HG03159 (cell line): ENCODE results near the gene NAT8L.

Experiments used
- ATAC-seq: cut with Tn5 transposase; IDR thresholded peaks from one replicate; pipeline ENCODE4 v1.9.1; 2021; ENCODE audit warnings: mild to moderate bottlenecking, moderate library complexity; ENCODE audit not compliant: unreplicated experiment

Gene NAT8L

DNA sequence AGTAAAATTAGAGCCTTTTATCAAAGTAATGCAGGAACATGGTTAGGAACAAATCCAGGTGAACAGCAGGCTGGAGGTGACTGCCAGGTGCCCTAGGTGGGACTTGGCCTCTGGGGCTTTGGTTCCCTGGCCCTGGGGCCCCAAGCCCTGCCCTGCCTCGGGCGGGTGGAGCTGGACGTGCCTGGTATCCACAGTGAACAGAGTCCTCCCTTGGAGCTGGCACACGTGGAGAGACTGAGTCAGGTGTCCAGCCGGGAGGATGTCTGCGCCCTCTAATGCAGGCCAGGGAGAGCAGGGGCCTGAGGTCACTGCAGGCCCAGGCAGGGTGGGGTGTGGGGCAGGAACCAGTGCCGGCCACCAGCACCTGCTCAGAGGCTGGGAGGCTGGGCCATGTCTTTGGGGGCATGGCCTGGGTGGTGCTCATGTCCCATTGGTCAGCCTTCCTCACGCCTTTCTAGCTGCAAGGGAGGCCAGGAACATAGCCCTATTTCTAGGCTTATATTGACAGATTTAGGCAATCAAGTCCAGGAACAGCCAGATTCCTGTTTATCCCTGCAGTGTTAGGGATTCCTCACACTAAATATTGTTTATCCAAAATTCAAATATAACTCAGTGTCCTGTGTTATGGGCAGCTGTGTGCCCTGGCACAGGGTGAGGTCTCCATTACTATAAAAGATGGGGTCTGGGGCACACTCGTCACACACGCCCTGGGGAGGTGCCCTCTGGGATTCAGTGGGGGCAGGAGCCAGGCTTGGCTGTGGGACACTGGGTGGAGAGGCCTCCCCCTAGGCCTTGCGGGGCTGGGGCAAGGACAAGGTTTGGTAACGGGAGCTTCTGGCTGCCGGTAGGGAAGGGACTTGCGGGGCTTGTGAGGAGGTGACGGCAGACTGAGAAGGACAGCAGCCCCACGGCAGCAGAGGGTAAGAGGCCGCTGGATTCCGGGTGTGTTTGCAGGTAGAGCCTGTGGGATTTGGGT lies 14.3 kb upstream of the NAT8L start:
- ATAC-seq: no peak

DNA sequence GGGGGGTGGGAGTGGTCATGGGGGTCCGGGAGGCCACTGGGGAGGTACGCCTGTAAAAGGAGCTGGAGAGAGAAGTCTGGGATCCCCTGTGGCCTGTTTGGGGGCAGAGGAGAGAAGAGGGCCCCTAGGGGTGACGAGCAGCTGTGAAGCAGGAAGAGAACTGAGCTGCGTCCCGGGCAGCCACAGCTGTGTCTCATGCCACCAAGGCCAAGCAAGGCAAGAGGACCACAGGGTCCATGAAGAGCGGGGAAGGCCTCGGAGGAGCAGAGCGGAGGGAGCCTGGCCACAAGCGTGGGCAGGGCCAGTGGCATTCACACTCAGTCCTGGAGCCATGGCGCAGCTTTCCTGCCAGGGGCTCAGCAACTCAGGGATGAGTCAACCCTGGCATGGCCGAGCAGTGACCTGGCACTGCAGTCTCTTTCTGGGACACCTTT lies 13.6 kb upstream of the NAT8L start:
- ATAC-seq: no peak

DNA sequence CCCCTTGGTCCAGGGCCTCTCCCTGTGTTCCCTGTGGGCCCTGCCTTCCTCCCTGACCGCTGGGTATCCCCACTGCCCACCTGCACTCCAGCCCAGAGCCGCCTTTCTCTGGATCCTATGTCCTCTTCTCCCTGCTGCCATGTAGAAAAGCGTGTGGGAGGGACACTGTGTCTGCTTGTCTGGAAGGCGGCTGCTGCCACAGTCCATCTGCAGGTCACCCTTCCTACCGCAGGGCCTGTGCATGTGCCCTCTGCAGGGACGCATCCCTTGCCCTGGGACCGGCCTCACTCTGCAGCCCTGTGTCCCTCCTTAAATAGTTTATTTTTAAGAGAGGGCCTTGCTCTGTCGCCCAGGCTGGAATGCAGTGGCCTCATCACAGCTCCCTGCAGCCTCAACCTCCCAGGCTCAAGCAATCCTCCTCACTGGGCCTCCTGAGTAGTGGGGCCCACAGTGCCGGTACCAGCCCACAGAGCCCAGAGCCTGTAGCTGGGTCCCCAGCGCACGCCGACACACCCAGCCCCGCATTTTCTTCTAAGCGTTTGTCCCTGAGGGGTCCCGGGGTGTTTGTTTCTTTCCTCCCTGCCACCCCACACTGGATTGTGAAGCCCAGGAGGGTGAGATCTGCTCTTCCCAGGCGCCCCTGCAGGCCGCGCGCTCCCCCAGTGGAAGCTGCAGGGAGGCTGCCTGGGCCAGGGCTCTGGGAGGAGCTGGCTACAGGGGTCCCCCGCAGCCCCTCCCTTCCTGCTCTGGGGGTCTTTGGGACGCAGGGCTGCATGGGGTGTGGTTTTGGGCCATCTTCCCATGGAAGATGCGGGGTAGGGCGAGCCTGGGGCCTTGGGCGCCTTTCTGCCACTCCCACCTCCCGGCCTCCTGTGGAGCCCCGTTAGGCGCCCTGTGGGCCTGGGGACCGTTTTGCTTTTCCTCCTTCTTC lies 12.8 kb upstream of the NAT8L start:
- no peak for ATAC-seq

DNA sequence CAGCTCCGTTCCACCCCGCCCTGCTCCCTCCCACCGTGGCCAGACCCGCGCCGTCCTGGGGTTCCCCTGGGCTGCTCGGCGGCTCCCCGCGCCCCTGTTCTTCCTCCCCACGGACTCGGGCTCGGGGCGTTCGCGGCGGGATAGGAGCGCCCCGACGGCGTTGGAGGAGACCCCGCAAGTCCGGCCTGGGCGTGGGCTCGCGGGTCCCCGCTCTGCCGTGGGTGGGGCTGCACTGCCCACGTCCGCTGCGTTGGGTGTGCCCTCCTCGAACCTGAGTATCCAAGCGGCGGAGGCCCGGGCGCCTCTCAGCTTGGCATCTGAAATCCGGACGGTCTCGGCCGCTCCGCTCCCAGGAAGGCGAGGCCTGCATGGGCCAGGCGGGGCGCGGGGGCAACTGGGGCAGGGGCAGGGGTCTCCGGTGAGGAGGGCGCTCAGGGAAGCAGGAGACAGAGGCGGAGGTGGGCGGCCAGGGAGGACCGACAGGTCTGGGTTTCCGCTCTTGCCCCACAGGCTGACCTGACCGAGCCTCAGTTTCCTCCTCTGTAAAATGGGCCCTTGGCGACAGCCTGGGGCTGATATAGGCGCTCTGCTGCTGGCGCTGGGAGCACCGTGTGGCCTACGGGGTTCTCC lies 12.0 kb upstream of the NAT8L start:
- no peak for ATAC-seq

DNA sequence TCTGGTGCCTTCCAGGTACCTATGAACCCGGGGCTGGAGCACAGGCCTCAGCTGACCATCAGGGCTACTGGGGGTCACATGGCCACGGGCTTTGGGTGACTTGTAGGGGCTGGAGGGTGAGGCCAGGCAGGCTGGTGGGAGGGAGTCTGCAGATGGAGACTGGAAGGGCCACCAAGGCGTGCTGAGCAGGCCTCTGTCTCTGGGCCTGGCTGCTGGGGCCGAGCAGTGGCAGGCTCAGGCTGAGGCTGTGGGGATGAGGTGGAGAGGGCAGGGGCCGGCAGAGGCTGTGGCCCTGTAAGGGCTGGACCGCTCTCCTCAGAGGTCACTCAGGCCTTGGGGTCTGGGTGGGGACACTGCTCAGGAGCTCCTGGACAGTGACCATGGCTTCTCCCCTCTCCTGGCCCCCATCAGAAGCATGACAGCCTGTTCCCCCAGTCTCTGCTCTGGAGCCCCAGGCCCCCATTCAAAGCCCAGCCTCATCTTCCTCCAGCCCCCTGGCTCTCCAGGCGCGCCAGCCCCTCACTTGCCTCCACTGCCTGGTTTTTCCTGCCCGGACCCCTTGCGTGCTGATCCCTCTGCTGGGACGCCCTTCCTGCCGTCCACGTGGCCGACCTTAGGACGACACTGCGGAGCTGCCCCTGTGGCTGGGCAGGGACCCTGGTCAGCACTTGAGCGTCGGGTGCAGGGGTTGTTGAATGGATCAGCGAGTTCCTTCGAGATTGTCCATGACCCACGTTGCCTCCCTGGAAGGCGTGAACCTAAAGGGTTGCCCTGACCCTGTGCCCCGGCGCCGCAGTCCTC lies 11.1 kb upstream of the NAT8L start:
- ATAC-seq: no peak

DNA sequence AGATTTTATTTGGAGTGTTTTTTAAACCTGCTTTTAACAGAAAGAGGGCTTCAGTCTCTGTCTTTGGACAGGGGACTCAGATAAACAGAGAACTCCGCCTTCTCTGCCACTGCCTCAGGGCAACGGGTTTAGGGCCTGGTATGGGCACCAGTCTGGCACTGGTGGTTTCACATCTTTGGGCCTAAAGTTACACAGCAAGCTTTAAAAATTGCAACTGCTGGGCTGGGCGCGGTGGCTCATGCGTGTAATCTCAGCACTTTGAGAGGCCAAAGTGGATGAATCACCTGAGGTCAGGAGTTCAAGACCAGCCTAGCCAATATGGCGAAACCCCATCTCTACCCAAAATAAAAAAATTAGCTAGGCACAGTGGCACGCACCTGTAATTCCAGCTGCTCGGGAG lies 10.3 kb upstream of the NAT8L start:
- ATAC-seq: no peak

DNA sequence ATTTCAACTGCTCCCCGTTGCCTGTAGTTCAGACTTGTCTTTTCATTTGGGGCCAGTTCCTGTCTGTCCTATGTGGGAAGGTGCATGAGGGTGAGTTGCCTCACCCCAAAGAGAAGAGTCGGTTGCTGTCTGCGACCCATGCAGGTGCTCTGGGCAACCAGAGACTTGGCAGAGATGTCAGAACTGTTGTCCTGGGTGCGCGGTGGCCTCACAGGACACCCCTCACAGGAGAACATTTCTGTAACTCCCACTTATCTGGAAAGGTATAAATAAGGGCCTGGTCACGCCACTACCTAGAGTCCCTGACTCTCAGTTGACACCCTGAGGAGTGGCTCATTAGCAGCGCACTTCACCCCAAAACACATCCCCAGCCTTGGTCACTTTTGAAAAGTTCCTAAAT lies 9.7 kb upstream of the NAT8L start:
- ATAC-seq: no peak

DNA sequence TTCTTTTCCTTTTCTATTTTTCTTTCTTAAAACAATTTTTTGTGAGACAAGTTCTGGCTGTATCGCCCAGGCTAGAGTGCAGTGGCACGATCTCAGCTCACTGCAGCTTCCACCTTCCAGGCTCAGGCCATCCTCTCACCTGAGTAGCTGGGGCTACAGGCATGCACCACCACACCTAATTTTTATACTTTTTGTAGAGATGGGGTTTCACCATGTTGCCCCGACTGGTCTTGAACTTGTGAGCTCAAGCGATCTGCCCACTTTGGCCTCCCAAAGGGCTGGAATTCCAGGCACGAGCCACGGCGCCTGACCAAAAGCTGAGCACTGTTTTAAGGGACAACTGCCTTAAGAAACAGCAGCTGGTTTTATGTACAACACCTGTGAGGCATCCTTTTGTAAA lies 9.3 kb upstream of the NAT8L start:
- ATAC-seq: no peak

DNA sequence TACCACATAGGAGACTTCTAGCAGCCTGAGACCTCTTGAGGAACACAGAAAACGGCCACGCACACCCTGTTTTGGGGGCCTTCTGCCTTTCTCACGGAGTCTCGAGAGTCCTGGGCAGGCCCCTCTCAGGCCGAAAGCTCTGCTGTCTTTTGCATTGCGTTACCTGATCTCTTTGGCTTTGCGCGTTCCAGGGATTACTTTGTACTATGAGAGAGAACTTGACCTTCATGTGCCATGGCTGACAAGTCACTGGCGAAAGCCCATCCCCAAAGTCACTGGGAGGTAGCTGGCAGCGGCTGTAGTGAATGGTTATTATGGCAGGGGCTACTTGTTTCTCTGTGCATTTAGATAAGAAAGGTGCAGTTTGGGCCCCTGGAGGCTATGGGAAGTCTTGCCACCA lies 8.0 kb upstream of the NAT8L start:
- ATAC-seq: no peak

DNA sequence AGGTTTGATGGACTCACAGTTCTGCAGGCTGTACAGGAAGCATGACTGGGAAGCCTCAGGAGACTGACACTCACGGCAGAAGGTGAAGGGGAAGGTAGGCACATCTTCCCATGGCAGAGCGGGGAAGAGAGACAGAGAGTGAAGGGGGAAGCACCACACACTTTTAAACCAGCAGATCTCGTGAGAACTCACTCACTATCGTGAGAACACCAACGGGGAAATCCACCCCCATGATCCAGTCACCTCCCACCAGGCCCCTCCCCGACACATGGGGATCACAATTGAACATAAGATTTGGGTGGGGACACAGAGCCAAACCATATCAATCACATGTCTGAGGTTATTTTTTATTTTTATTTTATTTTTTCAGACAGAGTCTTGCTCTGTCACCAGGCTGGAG lies 4.9 kb upstream of the NAT8L start:
- ATAC-seq: no peak

DNA sequence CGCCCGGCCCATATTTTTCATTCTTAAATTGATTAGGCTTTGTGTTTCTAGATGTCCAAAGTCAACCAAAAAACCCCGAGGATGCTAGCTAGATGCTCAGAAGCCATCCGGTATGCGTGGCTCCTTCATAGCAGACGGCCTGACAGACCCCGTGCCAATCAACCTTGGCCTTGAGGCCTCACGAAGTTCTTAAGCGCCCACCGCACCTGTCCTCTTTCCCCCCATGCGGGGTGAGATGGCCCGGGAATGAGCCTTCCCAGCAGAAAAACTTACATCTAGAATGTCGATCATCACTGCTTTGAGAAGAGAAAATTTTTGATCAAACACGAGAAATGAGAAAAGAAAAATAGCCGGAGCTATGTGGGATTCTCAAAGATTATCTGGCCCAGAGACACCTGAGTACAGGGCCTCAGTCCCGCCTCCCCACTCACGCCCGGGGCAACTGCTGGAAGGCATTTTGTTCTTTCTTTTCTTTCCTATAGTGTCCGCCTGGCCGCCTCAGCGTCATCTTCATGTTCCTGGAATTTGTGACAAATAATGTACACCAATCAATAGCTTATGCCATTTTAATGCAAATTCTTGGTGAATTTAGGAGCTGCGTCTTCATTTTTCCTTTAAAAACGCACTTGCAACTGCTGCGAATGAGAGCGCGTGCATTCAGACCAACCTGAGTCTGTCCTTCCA lies 1.6 kb upstream of the NAT8L start:
- no peak for ATAC-seq

DNA sequence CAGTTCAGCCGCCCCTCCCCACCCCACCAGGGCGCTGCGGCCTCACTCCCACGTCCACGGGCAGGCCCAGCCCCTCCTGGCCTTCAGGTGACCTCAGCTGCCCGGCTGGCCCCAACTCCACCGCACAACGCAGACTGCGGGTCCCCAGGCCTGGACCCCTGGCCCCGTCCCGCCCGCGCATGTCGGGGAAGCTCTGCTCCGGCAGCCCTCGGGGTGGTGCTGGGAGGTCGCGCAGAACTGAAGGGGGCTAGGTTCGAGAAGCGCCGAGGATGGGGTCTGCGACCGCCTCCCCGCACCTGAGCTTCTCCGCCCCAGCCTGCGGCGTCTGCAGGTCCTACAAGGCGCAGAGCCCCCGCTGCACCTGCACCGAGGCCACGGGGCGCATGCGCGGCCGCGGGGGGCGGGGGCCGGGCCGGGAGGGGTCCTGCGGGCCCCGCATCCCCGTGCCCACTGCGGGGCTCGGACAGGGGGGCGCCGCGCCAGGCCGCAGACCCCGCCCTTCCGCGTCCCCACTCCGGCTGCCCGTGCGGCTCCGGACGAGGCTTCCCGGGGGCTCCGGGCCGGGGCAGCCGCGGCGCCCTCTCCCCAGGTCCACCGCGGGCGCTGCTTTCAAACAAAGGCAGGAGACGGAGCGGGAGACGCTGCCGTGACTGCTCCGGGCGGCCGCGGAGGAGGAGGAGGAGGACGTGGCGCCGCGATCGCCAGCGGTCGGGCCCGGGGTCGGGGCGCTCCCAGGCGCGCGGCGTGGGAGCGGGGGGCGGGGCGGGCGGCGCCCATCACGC lies 672 bp upstream of the NAT8L start:
- ATAC-seq: no peak

DNA sequence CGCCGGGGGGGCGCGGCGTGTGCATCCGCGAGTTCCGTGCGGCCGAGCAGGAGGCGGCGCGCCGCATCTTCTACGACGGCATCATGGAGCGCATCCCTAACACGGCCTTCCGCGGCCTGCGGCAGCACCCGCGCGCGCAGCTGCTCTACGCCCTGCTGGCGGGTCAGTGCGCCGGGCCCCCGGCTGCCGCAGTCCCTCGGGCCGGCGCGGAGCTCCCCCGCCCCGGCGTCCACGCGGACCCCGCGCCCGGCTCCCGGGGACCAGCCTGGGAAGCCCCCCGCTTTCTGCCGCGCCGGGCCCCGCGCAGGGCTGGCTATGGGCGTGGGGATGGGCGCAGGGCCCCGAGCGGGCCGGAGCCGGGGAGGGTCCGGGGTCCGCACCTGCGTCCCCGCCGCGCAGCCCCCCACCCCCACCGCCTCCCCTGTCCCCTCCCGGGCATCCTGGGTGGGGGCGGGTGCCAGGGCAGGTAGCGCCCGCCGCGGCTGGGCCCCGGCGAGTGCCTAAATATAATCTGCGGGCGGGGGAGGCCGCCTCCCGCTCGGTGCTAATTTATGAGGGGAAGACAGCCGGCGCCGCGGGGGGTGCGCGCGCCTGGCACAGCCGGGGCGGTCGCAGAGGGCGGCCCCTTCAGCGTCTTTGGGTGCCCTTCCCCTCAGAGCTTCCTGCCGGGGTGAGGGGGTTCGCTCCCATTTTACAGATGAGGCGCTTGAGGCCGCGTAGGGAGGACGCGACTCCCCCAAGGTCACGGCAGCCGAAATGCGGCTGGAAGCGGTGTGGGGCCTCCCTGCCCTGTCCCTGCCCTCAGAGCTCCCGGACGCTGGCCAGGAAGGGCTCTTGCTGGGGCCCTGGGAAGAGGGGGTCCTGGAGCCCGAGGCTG lies 837 bp downstream of the NAT8L start:
- no peak for ATAC-seq

DNA sequence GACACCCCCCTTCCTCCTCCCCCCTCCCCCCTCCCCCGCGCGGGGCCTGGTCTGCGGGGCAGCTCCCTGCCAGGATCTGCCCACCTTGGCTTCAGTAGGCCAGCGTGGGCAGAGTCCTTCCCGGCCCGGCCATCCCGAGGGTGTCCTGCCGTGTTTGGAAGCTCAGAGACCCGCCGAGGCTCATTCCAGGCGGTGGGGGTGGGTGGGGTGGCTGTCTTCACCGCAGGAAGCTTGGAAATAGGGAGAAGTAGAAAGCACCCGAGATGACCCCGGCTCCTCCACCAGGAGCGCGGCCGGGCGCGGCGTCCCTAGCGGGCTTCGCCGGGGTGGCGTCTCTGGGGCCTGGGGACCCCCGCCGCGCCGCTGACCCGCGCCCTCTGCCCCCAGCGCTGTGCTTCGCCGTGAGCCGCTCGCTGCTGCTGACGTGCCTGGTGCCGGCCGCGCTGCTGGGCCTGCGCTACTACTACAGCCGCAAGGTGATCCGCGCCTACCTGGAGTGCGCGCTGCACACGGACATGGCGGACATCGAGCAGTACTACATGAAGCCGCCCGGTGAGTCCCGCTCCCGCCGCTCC lies 1.6 kb downstream of the NAT8L start:
- no peak for ATAC-seq

DNA sequence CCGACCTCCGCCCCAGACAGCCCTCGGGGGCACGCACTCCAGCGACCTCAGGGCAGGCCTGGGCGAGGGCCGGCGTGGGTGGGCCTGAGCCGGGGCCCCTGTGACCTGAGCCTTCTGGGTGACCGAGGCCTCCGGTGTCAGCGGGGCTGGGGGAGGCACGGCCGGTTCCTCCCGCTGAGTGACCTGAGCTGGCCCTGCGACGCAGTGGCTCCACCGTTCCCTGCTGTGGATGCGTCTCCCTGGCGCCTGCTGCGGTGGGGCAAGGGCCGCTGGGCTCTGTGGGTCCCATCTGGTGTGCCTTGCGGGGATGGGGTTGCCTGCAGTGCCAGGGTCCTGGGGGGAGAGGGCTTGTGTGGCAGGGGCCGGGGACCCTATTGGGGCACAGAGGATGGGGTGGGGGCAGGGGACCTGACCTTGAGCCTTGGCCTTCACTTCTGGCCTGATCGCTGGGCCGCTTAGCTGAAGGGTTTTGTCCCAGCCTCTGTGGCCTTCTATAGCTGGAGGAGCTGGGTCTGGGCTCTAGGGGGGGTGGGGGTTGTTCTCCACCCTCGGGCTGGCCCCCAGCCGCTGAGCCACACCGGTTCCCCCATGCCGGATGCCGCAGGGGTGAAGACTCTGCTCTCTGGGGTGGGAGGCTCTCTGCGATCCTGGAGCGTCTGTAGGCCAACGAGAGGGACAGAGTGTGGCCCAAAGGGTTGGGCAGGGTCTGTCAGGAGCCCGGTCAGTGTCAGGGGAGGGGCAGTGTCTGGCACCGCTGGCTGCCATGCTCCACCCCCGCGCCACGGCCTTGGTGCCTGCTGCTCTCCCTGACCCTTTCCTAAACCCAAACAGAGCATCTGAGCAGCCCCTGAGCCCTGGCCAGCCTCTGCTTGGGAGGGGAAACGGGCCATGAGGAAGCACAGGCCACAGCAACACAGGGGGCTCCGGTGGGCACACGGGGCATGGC lies 2.3 kb downstream of the NAT8L start:
- ATAC-seq: no peak

DNA sequence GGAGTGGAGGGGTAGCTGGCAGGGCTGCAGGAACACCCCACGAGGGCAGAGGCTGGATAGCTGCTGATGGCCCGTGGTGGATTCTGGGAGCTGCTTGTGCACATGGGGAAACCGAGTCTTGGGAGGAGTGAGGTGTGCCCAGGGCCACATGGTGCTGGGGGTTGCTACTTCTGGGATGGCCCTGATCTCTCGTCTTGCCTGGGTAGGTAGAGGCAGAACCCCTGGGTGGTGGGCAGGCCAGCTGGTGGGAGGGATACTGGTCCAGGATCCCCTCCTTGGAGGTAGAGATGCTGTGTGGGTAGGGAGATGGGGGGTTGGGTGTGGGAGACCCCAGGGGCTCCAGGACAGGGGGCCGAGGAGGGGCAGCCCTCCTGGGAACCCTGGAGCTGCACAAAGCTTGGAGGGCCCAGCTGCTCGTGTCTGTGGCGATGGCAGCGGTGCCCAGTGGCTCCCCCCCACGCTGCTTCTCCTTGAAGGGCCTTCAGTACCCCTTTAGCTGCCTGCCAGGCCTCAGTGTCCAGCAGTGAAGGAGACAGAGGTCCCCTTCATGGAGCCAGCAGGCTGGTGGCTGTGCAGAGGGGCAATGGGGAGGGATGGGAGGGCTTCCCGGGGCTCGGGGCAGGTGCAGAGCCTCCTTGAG lies 3.2 kb downstream of the NAT8L start:
- no peak for ATAC-seq
